HG03432 (cell line): ENCODE results near the gene TSHZ2.
"Not testable (repeated sequence)": the region's sequence is repeated elsewhere in the genome, so short reads cannot be mapped to it uniquely, and the experiment has no call there.

Source experiments
- ATAC-seq: cut with Tn5 transposase; IDR thresholded peaks from one replicate; pipeline ENCODE4 v1.9.1; 2021; ENCODE audit warnings: mild to moderate bottlenecking, moderate library complexity; ENCODE audit not compliant: unreplicated experiment

The TSHZ2 gene

DNA sequence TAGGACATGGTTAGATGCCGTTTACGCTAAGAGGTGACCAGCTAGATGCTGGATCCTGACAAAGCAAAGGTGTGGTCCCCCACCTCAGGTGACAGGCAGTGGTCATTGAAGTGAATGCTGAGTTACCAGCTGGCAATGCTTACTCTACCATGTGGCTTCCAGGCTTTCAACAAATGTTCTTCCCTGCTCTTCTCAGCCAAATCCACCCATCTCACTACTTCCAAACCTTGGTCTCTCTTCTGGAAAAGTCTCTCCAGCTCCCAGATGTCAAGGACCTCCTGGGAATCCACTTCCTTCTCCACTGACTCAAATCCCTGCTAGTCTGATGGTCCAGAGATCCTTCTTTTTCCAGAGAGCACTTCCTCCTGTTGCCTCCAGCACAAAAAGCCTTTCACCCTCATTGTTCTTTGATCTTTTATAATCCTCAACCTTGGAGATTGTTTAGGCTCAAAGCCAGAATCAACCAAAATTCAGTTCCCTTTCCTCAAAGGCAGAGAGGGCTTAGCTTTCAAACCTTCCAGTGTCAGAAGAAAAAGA is 393.4 kb downstream of the TSHZ2 start:
- no peak for ATAC-seq

DNA sequence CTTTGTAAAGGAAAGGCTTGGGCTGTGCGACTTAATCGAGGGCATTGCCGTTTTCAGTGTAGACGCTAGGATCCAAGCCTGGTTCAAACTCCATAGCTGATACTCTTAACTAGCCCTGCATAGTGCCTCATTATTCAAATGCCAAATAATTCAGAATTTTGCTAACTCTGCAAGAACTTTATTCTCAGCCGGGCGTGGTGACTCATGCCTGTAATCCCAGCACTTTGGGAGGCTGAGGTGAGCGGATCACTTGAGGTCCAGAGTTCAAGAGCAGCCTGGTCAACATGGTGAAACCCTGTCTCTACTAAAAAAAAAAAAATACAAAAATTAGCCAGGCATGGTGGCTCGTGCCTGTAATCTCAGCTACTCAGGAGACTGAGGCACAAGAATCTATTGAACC is 394.8 kb downstream of the TSHZ2 start:
- ATAC-seq = not testable (repeated sequence)

DNA sequence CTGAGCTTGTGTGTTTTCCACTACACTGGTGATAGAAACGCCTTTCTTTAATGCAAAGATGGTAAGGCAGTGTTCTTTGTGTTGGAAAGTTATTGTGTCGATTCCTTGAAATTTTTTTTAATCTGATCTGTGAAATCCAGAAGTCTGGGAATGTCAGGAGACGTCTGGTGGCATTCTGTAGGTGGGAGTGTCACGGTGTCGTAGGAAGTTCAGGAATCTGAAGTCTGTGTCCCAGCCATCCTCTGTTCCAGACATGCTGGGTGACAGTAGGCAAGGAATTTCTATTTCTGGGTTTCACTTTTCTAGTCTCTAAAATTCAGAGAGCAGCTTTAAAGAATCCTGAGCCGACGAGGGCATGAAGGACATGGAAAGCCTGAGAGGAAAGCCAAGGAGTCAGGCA is 397.7 kb downstream of the TSHZ2 start:
- no peak for ATAC-seq

DNA sequence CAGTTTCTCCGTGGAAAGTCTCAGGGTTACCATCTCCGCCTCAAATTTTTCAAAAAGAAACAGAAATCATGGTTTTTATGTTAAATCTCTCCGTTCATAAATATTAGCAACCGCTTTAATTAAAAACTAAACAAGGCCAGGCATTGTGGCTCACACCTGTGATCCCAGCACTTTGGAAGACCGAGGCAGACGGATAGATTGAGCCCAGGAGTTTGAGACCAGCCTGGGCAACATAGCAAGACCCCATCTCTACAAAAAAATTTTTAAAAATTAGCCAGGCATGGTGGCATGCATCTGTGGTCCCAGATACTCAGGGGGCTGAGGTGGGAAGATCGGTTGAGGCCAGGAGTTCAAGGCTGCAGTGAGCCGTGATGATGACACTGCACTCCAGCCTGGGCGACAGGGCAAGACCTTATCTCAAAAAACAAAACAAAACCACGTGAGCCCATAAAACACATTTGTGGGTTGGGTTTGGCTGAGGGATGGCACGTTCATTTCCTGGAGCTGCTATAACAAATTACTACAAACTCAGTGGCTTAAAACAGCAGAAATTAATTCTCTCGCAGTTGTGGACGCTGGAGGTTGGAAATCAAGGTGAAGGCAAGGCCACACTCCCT is 398.3 kb downstream of the TSHZ2 start:
- no peak for ATAC-seq

DNA sequence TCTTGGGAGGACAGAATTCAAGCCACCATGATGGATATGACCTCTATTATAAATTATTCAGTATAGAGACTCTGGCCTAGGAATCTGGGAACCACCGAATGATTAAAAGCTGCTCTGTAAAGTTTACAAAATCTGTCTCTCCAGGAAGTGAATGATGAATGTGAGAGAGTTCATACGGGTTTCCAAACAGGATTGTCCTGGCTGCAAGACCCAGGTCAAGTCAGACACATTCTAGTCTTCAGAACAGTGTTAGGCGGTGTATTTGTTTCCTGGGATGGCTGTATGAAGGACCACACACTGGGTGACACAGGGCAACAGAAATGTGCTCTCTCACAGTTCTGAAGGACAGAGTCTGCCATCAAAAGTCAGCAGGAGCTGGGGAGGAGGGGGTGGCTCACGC is 399.1 kb downstream of the TSHZ2 start:
- no peak for ATAC-seq

DNA sequence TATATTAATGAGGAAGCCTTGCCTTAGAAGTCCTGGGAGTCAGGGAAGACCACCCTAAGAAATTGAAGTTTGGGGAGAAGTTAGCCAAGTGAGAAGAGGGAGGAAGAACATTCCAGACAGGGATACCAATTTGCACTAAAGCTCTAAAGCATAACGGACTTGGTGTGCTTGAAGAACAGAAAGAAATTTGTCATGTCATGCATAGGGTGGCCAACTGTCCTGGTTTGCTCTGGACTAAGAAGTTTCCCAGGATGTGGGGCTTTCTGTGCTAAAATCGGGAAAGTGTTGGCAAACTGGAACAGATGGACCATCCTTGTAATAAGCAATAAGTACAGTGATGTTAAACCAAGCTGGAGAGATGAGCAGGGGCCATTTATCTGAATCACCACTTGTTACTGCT is 403.9 kb downstream of the TSHZ2 start:
- no peak for ATAC-seq

DNA sequence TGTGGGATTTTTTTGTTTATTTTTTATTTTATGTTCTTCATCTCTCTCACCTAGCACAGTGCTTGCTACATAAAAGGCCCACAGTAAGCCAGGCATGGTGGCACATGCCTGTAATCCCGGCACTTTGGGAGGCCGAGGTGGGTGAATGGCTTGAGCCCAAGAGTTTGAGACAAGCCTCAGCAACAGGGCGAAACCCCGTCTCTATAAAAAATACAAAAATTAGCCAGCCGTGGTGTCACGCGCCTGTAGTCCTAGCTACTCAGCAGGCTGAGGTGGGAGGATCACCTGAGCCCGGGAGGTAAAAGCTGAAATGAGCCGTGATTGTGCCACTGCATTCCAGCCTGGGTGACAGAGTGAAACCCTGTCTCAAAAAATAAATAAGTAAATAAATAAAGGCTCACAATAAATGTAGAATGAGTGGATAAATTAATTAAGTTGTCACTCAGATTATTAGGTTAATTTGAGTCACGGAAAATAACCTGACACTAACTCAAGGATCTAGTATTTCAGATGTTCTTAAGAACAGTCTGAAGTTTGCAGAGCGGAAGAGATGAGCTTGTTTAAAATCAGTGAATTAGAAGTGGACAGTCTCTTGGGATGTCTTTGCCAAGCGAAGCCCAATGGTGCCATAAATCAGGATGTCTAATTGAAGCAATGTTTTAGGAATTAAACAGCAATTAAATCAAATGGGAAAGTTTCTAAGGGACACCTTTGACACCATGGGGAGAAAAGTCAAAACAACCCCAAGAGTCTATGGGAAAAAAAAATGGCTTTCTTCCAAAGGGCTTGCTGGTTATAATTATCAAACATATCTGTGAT is 407.1 kb downstream of the TSHZ2 start:
- no peak for ATAC-seq

DNA sequence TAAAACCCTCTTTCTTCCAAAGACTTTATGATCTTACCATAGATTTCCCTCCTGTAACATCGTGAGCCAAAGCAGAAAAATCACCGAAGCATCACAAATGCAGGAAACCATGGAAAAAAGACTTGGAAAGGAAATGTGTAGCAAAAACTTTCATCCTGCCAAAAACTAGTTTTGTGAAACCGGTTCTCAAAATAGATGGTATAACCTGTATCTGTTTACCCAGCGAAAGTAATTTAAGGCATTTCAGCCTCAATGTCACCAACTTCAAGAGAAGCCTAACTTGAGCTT is 407.6 kb downstream of the TSHZ2 start:
- ATAC-seq = no peak

DNA sequence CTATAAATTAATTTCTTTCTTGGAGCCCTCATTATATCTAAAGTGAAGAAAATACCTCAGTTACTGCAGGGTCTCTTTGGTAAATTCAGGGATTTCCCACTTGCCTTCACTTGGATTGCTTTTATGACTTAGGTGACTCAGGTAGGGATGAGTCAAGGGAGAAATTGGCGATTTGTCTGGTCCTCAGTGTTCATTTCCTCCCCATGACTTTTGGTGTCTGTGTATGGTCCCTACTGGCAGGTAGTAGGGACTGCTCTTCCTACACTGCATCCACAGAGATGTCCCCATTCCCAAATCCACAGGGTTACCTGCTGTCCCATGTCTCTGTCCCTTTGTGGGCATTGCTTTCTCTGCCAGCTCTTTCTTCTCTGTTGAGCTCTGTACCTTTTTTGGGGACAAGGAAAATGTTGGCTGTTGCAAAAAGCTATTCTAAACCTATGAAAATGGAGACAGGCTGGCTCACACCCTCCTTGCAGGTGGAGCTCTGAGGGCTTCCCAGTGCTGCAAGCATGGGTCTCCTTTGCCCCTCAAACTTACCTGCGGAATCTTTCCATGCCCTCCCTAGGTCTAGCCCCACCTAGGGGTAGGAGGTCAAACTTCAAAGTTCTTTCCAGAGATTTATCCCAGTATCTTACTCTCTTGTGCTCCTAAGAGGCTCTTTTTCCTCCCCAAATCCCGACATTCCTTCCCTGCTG is 409.6 kb downstream of the TSHZ2 start:
- ATAC-seq = no peak

DNA sequence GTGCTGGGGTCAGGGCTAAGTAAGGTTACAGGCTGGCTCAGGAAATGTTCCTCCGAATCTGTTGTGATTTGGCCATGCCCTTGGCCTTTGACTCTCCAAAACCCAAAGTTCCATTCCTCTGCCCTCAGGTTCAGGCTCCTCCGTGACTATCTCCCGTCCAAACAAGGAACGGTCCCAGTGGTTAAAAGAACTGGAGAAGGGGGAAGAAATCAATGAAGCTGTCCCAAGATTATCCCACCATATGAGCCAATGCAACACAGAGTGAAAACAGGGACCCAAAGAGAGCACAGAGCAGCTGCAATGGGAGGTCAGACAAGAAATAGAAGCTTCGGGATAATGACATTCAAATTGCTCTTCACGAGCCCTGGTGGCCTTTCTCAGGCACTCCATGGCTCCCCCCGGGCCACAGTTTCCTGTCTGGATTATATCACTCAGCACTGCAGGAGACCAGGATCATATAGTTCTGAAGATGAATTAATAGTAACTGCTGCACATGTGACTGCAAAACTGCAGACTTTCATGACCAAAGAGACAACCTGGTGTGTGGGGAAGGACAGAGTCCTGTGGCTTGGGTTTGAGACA is 410.2 kb downstream of the TSHZ2 start:
- ATAC-seq = no peak

DNA sequence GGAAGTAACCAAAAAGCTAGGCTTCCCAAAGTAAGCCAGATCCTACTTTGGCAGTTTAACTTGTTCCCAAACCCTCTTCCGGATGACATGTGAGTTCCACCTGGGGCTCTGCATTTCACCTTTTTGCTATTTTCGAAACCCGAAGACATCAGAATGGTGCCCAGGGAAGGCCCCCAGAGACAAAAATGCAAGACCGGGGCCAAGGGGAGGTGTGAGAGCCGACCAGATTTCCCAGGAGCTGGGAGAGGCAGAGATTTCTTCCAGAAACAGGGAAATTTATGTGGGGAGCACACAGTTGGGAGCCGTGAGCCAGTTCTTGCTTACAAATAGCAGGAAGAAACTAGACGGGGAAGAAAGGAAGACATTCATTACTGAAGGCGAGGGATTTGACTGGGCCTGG is 411.8 kb downstream of the TSHZ2 start:
- ATAC-seq = no peak

DNA sequence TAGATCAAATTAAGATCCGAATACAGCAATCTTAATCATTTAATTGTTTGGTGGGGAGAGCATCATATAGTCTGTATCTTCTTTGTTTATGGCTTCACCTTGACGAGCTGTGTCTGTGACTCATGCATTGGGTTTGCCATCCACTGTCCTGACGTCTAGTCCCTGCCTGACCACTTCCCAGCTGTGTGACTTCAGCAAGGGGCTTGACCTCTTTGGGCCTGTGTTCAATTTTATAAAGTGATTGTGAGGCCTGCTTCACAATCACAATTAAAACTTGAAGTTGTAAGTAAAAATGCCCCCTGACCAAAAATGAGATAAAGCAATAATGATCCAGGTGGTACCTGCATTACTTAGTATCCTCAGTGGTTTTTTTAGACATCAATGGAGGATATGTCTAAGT is 412.2 kb downstream of the TSHZ2 start:
- no peak for ATAC-seq

DNA sequence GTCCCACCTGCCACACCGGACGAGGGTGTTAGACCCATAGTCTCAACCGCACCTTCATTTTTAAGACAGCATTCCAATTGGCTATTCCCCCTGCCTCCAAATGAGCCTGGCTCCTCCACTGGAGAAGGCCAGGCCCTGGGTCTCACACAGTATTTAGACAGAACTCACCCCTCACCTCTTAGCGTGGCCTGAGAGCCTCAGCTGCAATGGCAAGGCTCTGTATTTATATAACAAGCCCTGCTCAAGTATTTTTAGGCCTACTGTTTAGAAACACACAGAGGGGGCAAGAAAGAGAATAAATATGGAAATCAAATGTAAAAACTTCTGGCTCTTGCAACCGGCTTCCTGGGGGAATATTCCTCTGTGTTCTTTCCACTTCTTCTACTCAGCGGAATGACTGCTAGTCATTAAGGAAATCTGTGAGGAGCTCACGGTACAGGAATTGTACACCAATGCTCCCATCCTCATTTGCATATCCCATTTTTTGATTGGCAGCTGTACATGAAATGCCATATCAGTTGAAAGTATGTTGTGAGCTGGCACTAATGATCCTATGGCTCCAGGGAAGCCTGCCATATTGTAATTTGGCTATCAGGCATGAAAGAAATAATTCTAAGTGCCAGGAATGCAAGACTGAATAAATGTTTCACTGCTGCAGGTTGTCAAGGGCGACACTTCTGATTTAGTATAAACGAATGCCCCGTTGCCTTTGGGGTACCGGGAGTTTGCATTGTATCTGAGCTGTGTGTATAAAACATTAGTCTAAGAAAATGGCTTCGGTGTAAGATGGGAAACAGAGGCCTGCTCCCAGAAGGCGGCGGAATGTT is 414.0 kb downstream of the TSHZ2 start:
- no peak for ATAC-seq

DNA sequence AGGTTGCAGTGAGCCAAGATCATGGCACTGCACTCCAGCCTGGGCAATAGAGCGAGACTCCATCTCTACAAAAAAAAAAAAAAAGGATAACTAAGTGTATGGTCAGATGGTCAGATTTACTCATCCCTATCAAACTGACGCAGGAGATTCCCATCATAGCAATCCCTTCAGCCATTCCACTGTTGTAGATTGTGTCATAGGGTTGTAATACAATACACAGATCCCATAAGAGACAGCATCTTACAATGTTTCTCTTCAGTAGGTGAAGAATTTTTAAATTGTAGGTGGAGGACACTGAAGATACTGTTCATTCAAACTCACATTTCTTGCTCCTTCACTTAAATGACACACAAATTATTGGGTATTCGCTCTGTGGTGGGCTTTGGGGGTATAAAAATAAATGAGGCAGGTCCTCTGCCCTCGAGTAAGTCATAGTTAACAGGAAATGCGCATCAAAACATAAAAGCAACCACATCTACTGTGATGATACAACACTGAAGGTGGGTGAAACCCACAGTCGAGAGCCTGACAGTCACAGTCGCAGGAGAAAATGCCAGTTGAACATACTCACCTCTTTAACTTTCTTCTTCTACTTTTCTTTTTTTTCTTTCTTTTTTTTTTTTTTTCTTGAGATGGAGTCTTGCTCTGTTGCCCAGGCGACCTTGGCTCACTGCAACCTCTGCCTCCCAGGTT is 416.0 kb downstream of the TSHZ2 start:
- no peak for ATAC-seq

DNA sequence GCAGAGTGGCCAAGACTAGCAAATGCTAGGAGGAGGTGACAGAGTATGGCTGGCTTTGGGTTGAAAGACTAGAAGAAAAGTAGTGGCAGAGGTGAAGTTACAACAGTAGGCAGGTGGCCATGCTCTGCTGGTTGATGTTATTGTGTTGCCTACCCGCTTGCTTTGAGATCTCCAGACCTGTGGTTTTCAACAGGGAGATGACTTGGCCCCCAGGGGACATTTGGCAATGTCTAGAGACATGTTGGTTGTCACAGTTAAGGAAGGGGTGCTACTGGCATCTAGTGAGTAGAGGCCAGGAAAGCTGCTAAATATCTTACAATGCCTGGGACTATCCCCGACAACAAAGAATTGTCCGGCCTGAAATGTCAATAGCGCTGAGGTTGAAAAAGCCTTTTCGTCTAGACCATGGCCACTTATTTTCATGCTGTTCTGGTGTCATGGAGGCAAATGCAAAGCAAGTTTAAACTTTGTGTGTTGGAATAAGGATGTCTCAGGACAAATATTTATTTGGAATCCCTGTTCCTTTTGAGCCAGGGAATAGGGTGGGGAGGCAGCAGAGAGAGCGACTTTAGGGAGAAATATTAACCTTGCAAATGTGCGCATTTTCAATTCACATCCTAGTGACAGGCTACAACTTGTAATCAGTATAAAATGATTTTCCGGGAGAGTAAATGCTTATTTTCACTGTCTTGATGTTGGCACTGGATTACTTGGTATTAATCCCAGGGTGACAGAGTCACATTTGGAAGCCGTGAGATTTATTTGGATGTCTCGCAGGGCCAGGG is 417.6 kb downstream of the TSHZ2 start:
- ATAC-seq = no peak

DNA sequence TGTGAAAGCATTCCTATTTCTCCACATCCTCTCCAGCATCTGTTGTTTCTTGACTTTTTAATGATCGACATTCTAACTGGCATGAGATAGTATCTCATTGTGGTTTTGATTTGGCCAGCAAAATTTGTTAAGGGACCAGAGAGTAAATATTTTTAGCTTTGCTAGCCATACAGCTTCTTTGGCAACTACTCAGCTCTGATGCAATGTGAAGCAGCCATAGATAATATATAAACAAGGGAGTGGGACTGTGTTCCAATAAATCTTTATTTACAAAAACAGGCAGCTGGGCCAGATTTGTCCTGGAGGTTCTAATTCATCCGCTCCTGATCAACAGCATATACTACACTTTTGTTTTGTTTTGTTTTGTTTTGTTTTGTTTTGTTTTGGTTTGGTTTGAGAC is 418.6 kb downstream of the TSHZ2 start:
- ATAC-seq = no peak

DNA sequence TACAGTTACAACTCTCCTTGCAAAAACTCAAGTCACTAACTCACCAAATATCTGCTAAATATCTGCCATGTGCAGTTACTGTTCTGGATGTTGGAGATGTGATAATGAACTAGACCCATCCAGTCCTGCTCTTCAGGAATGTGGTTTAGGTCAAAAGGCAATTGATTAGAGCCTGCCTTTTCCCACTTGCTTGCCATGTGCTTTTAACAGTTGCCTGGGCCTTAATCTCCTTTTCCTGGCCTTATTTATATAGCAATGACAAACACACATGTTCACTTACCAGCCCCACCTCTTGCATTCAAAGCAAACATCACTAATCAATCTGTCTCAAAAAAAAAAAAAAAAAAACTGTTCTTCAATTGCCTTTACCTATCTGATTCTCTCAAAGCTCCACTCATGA is 422.3 kb downstream of the TSHZ2 start:
- no peak for ATAC-seq

DNA sequence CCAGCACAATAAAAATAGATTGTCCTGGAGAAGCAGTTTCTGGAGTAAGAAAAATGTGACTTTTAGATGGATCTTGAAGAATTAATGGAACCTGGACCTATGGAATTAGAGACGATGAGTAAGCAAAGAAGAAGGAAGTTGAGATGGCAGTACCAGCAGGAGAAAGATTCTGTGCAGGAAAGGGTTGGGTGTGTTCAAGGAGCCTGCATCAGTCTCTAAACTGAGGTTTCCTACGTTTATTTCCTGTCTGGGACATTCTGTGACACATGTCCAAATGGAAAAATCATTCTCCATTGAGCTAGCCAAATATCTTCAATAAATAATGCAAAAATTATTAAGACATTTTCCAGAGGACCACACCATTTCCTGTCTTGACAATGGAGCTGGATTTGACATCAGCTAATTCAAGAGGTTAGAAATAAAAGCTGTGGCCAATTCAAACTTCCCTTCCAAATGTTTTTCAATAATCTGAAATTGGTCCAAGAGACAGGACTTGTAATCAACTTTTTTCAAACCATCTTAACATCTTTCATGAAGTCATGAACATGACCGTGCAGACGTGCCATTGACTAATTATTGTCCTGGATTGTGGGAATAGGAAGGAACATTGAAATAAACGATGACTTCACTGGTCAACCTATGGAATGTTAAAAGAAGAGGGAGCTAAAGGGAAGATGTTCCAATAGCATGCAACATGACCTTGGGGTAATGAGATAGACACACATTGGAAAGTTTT is 423.2 kb downstream of the TSHZ2 start:
- no peak for ATAC-seq

DNA sequence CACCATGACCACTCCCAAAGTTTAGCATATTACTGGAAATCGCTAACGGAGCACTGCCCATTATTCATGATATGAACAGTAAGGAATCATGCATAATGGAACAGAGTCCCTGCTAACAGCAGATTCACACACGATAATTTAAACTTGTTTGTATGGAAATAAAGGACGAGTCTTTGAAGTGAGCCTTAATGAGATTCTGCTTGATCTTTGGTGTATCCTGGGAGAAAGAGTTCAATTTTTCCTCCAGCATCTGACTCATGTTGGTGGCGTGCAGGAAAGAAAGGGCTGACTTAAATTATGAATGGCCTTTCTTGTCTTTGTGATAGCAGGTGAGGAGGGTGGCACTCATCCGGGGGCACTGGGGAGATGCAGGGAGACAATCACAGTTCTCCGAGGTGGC is 426.9 kb downstream of the TSHZ2 start:
- no peak for ATAC-seq
